HepG2 (cell line): ENCODE data around the gene EIF4E1B. TPM values are rescaled to one million over a fixed set of nuclear protein-coding genes. Genes with fewer than 3 reads are reported as not detected.
A peak's percentile ranks its signal among the peaks of the same experiment; 100 is the strongest.

Experiments used
- ATF7-NPFF ChIP-seq: sonication (generic); formaldehyde crosslinking; IDR thresholded peaks from 2 replicates; pipeline ENCODE4 v1.8.1; 2023; ENCODE audit warnings: mild to moderate bottlenecking, low read depth, missing genetic modification reagents, moderate library complexity
- CCAR2 ChIP-seq: fragments of 200-400 bp; formaldehyde crosslinking; optimal IDR thresholded peaks from 2 replicates; pipeline ENCODE3; 2018; ENCODE audit warnings: low read depth, mild to moderate bottlenecking, low read length, moderate library complexity
- HMG20B ChIP-seq: conservative IDR thresholded peaks from 2 replicates; pipeline ENCODE4 v1.6.1; 2016; ENCODE audit warnings: missing genetic modification reagents, missing compliant biosample characterization
- HNF1A ChIP-seq, 2 experiments: sonication (generic) in 1 of 2; formaldehyde crosslinking in 1 of 2; IDR thresholded peaks; 2 replicates each; pipeline versions ENCODE4 v1.4.0 to v1.6.1; 2016 to 2020; ENCODE audit warnings: borderline replicate concordance in 1 of 2, low read depth in 1 of 2, mild to moderate bottlenecking in 1 of 2, missing genetic modification reagents in 1 of 2
- POLR2AphosphoS5 ChIP-seq: IDR thresholded peaks from 2 replicates; pipeline ENCODE4 v1.6.1; 2012; ENCODE audit warnings: low read depth, low read length
- ZBTB20 ChIP-seq: sonication (generic); formaldehyde crosslinking; IDR thresholded peaks from 2 replicates; pipeline ENCODE4 v1.8.1; 2023; ENCODE audit warnings: missing genetic modification reagents, low read depth, mild to moderate bottlenecking, borderline replicate concordance
- ZFY ChIP-seq: sonication (generic); formaldehyde crosslinking; IDR thresholded peaks from 2 replicates; pipeline ENCODE4 v1.4.0; 2020; ENCODE audit warnings: missing genetic modification reagents
- ZIK1 ChIP-seq: sonication (generic); formaldehyde crosslinking; IDR thresholded peaks from 2 replicates; pipeline ENCODE4 v1.5.0; 2020; ENCODE audit warnings: mild to moderate bottlenecking, low read depth, missing genetic modification reagents, borderline replicate concordance
- ZNF260 ChIP-seq: sonication (generic); formaldehyde crosslinking; IDR thresholded peaks from 2 replicates; pipeline ENCODE4 v1.4.0; 2020; ENCODE audit warnings: missing genetic modification reagents, low read depth, mild to moderate bottlenecking, borderline replicate concordance
- ZNF441 ChIP-seq: sonication (generic); formaldehyde crosslinking; IDR thresholded peaks from 2 replicates; pipeline ENCODE4 v1.7.0; 2021; ENCODE audit warnings: missing genetic modification reagents, borderline replicate concordance
- ZNF569 ChIP-seq: sonication (generic); formaldehyde crosslinking; IDR thresholded peaks from 2 replicates; pipeline ENCODE4 v1.5.0; 2020; ENCODE audit warnings: mild to moderate bottlenecking, missing genetic modification reagents, moderate library complexity, borderline replicate concordance
- ZNF660 ChIP-seq: sonication (generic); formaldehyde crosslinking; IDR thresholded peaks from 2 replicates; pipeline ENCODE4 v1.5.1; 2020; ENCODE audit warnings: mild to moderate bottlenecking, low read depth, missing genetic modification reagents, borderline replicate concordance
- ZNF782 ChIP-seq: sonication (generic); formaldehyde crosslinking; IDR thresholded peaks from 2 replicates; pipeline ENCODE4 v1.4.0; 2020; ENCODE audit warnings: missing genetic modification reagents, mild to moderate bottlenecking, borderline replicate concordance
- ZSCAN5A ChIP-seq: sonication (generic); formaldehyde crosslinking; IDR thresholded peaks from 2 replicates; pipeline ENCODE4 v1.8.0; 2022; ENCODE audit warnings: mild to moderate bottlenecking, missing genetic modification reagents, borderline replicate concordance
- polyA plus RNA-seq, 8 experiments: library from polyadenylated mRNA; depleted of rRNA in 3 of 8; stranded (reverse) in 7 of 8; unstranded in 1 of 8; fragments of >200 nt; fragmentation: Illumina TruSeq in 4 of 8; extraction: Trizol in 4 of 8; gene quantifications; 2 replicates each; pipeline versions ENCODE4 v1.2.1 to v1.2.3, GENCODE V29; 2011 to 2016; ENCODE audit warnings: low read depth in 4 of 8, missing spikeins in 1 of 8, mixed read lengths in 1 of 8; ENCODE audit not compliant: insufficient read depth in 1 of 8
- total RNA-seq, 5 experiments: library from RNA; depleted of rRNA; stranded (reverse); fragments of >200 nt; fragmentation: Illumina TruSeq; extraction: Trizol; gene quantifications; 2 replicates each; pipeline ENCODE4 v1.2.3, GENCODE V29; 2016; ENCODE audit warnings: low read depth in 1 of 5
- TF ChIP-seq, protein P1 (sequence below): sonication (generic); formaldehyde crosslinking; IDR thresholded peaks from 2 replicates; pipeline ENCODE4 v1.5.0; 2020; ENCODE audit warnings: missing genetic modification reagents
- TF ChIP-seq, protein P2 (sequence below): sonication (generic); formaldehyde crosslinking; IDR thresholded peaks from 2 replicates; pipeline ENCODE4; 2020; ENCODE audit warnings: missing genetic modification reagents, mild to moderate bottlenecking, borderline replicate concordance

The EIF4E1B gene
- total and polyA plus RNA-seq, 2 of the 13 experiments (the other 11 are each of a cell fraction or from before 2014, with no cell fraction given), result not detected

- TF ChIP-seq ZSCAN5A (no peak), ZNF782 (CRISPR knock-in tag) (no peak), ZFY (CRISPR knock-in tag) (no peak), ZBTB20 (CRISPR knock-in tag) (peak; percentile 64; the same call in 1 of the 2 replicates), ZIK1 (no peak), ZNF660 (no peak), ZNF260 (CRISPR knock-in tag) (no peak), HMG20B (CRISPR knock-in tag) (no peak), ATF7-NPFF (CRISPR knock-in tag) (no peak), ZNF569 (CRISPR knock-in tag) (no peak), POLR2AphosphoS5 (no peak), HNF1A (IDR thresholded peaks at IDR 0.05; ENCODE audit: low read depth) (no peak), HNF1A (CRISPR knock-in tag; IDR thresholded peaks at IDR 0.05; ENCODE audit: borderline replicate concordance) (no peak), CCAR2 (no peak), ZNF441 (CRISPR knock-in tag) (peak; percentile 76; the same call in 1 of the 2 replicates)
- TF ChIP-seq, protein P1, sequence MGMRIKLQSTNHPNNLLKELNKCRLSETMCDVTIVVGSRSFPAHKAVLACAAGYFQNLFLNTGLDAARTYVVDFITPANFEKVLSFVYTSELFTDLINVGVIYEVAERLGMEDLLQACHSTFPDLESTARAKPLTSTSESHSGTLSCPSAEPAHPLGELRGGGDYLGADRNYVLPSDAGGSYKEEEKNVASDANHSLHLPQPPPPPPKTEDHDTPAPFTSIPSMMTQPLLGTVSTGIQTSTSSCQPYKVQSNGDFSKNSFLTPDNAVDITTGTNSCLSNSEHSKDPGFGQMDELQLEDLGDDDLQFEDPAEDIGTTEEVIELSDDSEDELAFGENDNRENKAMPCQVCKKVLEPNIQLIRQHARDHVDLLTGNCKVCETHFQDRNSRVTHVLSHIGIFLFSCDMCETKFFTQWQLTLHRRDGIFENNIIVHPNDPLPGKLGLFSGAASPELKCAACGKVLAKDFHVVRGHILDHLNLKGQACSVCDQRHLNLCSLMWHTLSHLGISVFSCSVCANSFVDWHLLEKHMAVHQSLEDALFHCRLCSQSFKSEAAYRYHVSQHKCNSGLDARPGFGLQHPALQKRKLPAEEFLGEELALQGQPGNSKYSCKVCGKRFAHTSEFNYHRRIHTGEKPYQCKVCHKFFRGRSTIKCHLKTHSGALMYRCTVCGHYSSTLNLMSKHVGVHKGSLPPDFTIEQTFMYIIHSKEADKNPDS, result no peak
- TF ChIP-seq, protein P2, sequence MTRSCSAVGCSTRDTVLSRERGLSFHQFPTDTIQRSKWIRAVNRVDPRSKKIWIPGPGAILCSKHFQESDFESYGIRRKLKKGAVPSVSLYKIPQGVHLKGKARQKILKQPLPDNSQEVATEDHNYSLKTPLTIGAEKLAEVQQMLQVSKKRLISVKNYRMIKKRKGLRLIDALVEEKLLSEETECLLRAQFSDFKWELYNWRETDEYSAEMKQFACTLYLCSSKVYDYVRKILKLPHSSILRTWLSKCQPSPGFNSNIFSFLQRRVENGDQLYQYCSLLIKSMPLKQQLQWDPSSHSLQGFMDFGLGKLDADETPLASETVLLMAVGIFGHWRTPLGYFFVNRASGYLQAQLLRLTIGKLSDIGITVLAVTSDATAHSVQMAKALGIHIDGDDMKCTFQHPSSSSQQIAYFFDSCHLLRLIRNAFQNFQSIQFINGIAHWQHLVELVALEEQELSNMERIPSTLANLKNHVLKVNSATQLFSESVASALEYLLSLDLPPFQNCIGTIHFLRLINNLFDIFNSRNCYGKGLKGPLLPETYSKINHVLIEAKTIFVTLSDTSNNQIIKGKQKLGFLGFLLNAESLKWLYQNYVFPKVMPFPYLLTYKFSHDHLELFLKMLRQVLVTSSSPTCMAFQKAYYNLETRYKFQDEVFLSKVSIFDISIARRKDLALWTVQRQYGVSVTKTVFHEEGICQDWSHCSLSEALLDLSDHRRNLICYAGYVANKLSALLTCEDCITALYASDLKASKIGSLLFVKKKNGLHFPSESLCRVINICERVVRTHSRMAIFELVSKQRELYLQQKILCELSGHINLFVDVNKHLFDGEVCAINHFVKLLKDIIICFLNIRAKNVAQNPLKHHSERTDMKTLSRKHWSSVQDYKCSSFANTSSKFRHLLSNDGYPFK (CRISPR knock-in tag), result no peak
Observed at GRCh38 chr5:176611435-176611834, 19.0 kb upstream of the EIF4E1B start (continued).
